Stimulated activated naive B cell treated with anti-CD40 and anti-IgM and Interleukin-4, amounts not matched to agents 10 μg/mL and 1 μg/mL and 100 μg/mL, for 72 hours (primary cell): ENCODE data around the gene SMAD5.

ENCODE experiments used
- ATAC-seq, 2 donors: fragments of 150-1000 bp; cut with Tn5 transposase; replicated peaks; 2 replicates each; pipeline ENCODE4 v1.10.0; 2021; ENCODE audit warnings: moderate library complexity in 1 of 2
- DNase-seq: peaks from one replicate; pipeline ENCODE4 v3.0.0; 2021
- H3K27ac Mint-ChIP-seq: one replicate; pipeline ENCODE4 v1.8.0; 2022; ENCODE audit warnings: mild to moderate bottlenecking, mixed read lengths
- H3K27me3 Mint-ChIP-seq, 2 donors: one replicate each; pipeline ENCODE4 v1.8.0; 2022; ENCODE audit warnings: mixed read lengths in 2 of 2
- H3K36me3 Mint-ChIP-seq, 2 donors: one replicate each; pipeline ENCODE4 v1.8.0; 2022; ENCODE audit warnings: mixed read lengths in 2 of 2, mild to moderate bottlenecking in 1 of 2
- H3K4me1 Mint-ChIP-seq, 2 donors: one replicate each; pipeline ENCODE4 v1.8.0; 2022; ENCODE audit warnings: mixed read lengths in 2 of 2, mild to moderate bottlenecking in 1 of 2
- H3K4me3 Mint-ChIP-seq, 2 donors: one replicate each; pipeline ENCODE4 v1.8.0; 2022; ENCODE audit warnings: mild to moderate bottlenecking in 2 of 2, mixed read lengths in 2 of 2, moderate library complexity in 1 of 2
- H3K9me3 Mint-ChIP-seq, 2 donors: one replicate each; pipeline ENCODE4 v1.8.0; 2022; ENCODE audit warnings: mixed read lengths in 2 of 2, mild to moderate bottlenecking in 1 of 2

Gene SMAD5

DNA sequence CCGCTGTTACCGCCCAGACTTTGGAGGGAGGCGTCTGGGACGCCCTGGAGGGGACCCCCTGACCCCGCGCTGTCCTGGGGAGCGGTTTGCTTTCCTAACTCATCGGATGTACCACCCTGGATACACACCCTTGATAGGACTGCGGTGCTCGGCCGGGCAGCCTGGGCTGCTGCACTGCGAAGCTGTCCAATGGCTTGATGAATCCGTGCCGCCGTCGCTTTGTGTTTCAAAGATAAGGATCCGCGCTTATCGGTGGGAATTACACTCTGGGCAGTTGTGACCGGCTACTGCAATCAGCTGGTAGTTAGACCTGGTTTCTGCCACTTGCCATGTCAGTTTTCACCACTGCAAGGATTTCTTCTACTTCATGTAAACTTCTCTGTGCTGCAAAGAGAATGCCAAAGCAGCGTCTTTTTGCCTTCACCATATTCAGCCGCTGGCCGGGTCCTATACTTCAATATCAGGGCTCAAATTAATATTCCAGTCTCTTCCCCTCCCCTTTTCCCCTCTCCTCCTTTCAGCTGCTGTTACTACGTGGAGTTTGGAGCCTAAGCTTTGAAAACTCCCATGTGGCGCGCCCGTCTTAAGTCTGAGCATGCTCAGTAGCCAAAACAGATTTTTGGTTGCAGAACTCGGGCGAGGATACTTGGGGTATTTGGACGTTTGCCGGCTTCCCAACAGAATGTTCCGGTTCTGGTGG, 727 bp downstream of the SMAD5 start:
- DNase-seq (peak; percentile 23), ATAC-seq (peak; percentile 54 to 61)
- Mint-ChIP-seq H3K9me3 (no peaks in the 10 kb centered on the region), H3K4me1 (peaks cover 17 to 56% of the 10 kb centered on the region in 2 donors), H3K36me3 (peaks cover 1 to 3% of the 10 kb centered on the region in 2 donors), H3K4me3 (peak overlapping the region; percentile 87 to 99), H3K27ac (peak overlapping the region; percentile 83), H3K27me3 (peaks cover 6% of the 10 kb centered on the region in 2 donors)

- peaks cover 6% of the 10 kb centered on the region in 2 donors for H3K27me3 Mint-ChIP-seq
- ATAC-seq, result no peak
Observed at GRCh38 chr5:136133922-136134379, 1.3 kb downstream of the SMAD5 start.

DNA sequence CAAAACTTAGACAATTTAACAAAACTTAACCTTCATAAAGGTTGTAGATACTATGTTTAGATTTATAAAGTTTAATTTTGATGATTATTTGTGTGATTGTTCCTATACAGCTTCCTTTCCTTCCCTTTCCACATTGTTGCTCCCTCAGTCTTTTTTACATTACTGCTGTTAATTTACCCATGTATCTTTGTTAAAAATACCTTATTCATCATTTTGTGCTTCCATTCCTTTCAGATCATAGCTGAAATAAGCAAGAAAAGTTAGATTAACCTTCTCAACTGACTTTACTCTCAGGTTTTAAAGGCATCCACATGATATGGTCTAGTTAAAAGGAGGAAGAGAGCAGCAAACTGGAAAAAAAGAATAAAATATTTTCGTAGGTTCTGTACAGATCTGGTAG, 2.0 kb downstream of the SMAD5 start:
- no peak overlapping the region for H3K4me3 Mint-ChIP-seq

More at GRCh38 chr5:136133922-136134379, 1.3 kb downstream of the SMAD5 start:
- H3K4me3 Mint-ChIP-seq, result peak overlapping the region; percentile 87 to 99
- peaks cover 1 to 5% of the 10 kb centered on the region in 2 donors for H3K36me3 Mint-ChIP-seq
- H3K27ac Mint-ChIP-seq, result peak overlapping the region; percentile 83
- no peaks in the 10 kb centered on the region for H3K9me3 Mint-ChIP-seq
- DNase-seq, result no peak
- peaks cover 19 to 59% of the 10 kb centered on the region in 2 donors for H3K4me1 Mint-ChIP-seq

DNA sequence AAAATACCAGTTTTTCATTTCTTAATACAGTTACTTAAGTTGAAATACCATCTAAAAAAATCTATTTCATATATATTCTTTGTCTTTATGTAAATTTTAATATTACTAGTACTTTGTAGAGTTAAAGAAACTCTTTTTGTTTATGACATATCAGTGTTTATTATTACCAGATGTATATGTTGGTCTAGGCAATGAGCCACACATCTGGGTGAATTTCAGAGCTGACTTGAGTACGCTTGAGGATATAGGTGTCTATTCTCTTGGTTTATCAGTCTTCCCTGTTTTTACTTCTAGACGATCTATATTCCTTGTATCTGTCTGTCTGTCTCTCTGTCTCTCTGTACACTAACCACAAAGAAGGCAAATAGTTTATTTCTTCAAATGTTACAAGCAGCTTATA, 2.9 kb downstream of the SMAD5 start:
- no peak overlapping the region for H3K4me3 Mint-ChIP-seq
- ATAC-seq (no peak), DNase-seq (no peak)
- H3K27ac Mint-ChIP-seq, result no peak overlapping the region
- no peaks in the 10 kb centered on the region for H3K9me3 Mint-ChIP-seq
- peaks cover 1 to 2% of the 10 kb centered on the region in 2 donors for H3K27me3 Mint-ChIP-seq
- peaks cover 26 to 66% of the 10 kb centered on the region in 2 donors for H3K4me1 Mint-ChIP-seq
- peaks cover 1 to 8% of the 10 kb centered on the region in 2 donors for H3K36me3 Mint-ChIP-seq

More for the DNA sequence above, 2.0 kb downstream of the SMAD5 start:
- Mint-ChIP-seq H3K4me1 (peaks cover 26 to 66% of the 10 kb centered on the region in 2 donors), H3K9me3 (no peaks in the 10 kb centered on the region), H3K27me3 (peaks cover 6% of the 10 kb centered on the region in 2 donors), H3K27ac (no peak overlapping the region), H3K36me3 (peaks cover 1 to 8% of the 10 kb centered on the region in 2 donors)
- DNase-seq (no peak), ATAC-seq (no peak)

DNA sequence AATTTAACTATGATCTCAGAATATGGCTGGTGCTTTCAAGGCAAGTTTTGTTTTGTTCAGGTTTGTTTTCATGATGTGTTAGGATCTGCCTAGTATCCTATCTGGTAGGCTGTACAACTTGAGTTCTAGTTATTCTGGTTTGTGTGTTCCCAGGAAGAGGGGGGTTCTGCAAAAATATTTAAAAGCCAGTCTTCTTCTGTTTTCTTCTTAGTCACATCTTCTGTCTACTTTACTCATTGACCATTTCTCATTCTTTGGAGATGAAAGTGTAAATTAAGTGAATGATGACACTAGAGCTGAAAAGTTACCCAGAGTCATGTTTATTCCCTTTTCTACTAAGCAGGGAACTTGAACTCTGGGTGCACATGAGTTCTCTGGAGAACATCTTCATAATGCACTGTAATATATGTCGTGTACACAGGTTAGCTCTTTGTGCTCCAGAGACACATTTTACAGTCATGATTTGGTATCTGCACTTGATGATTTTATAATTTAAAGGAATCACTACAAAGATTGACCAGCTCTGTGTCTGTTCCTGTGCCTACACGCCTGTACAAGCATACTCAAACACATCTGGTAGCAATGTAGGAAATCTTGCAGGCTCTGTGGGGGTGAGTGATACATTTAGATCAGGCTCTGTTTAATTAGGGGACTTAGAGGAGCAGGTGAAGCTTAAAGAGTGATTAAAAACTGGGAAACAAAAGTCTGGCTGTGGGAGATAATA, 5.0 kb downstream of the SMAD5 start:
- Mint-ChIP-seq H3K27me3 (no peaks in the 10 kb centered on the region), H3K4me3 (no peak overlapping the region), H3K9me3 (no peaks in the 10 kb centered on the region), H3K4me1 (peaks cover 25 to 52% of the 10 kb centered on the region in 2 donors), H3K27ac (no peak overlapping the region), H3K36me3 (peaks cover under 1 to 6% of the 10 kb centered on the region in 2 donors)
- ATAC-seq (no peak), DNase-seq (no peak)

DNA sequence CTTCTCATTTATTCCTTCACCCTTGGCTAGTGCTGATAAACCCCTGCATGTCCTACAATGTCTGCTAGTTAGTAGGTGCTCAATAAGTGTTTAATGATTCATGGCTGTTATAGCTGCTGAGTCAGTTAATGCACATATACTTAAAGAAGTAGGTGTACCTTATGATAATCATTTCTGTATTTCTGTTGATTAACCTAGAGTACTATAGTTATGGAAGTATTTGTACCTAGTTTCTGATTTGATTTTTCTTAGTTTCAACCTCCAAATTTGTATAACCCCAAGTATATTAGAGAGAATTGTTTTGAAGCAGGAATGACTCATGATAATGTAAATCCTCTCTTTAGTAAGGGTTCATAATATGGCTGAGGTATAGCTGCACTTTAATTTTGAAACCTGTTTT, 8.9 kb downstream of the SMAD5 start:
- Mint-ChIP-seq H3K36me3 (peaks cover 0 to 5% of the 10 kb centered on the region in 2 donors), H3K4me1 (peaks cover 20 to 39% of the 10 kb centered on the region in 2 donors), H3K4me3 (no peak overlapping the region), H3K27me3 (no peaks in the 10 kb centered on the region), H3K9me3 (no peaks in the 10 kb centered on the region), H3K27ac (no peak overlapping the region)
- DNase-seq, result no peak
- ATAC-seq, result peak; percentile 65 to 66

DNA sequence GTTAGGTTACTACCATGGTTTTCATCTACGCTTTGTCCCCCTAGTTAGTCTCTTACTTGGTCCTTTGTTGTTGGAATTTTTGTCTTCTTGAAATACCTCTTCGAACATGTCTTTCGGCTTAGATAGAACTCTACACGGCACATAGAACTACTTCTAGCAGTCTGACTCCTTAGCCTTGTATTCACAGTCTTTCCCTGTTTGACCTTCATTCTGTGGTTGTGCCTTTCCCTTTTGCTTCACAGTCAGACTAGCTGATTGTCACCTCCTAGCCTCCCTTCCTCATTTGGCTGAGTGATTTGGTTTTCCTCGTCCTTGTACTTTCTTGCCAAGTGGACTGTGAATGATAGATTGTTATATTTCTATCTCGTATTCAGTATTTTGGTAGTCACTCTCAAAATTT, 10.7 kb downstream of the SMAD5 start:
- H3K27ac Mint-ChIP-seq, result no peak overlapping the region
- no peak for DNase-seq

DNA sequence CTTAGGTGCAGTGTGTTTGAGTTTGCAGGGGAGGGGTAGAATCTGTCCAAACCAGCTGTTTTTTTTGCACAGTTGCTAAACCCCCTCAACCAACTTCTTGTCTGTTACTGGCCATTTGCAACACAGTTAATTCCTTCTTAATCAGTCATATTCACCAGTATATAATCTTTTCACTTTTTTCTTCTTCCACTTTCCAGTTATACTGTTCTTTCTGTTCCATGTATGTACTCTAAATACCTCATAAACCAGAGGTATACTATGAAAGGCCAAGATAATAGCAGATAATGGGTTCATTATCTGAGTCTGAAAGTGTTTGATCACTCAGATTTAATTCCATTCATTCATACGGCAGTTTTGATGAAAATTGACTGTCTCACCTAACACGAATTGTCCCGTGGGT, 11.1 kb downstream of the SMAD5 start:
- ATAC-seq (no peak), DNase-seq (no peak)
- Mint-ChIP-seq H3K9me3 (no peaks in the 10 kb centered on the region), H3K27me3 (no peaks in the 10 kb centered on the region), H3K27ac (no peak overlapping the region), H3K4me1 (peaks cover 14 to 27% of the 10 kb centered on the region in 2 donors), H3K4me3 (no peak overlapping the region), H3K36me3 (peaks cover 3 to 8% of the 10 kb centered on the region in 2 donors)

More for the DNA sequence above, 10.7 kb downstream of the SMAD5 start:
- Mint-ChIP-seq H3K27me3 (no peaks in the 10 kb centered on the region), H3K9me3 (no peaks in the 10 kb centered on the region), H3K36me3 (peaks cover 2 to 7% of the 10 kb centered on the region in 2 donors), H3K4me1 (peaks cover 14 to 26% of the 10 kb centered on the region in 2 donors), H3K4me3 (no peak overlapping the region)
- ATAC-seq, result no peak

DNA sequence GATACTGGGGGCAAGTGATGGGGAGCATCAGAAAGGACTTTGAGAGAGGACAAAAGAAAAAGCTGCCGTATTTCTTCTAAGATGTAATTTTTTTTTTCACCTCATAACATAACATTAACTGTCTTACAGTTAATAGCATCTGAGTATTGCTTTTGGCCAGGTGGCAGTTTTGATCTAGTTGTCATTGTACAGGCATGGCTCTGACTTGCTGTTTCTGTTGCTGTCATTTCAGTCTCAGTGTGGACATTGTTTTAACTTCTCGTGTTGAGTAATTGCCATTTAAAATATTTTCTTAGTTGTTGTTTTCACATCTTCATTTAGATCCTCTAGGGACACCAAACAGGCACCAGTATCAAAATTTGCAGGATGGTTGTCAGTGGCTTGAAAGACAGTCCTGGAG, 12.4 kb downstream of the SMAD5 start:
- DNase-seq (no peak), ATAC-seq (peak; percentile 34 to 55)
- no peaks in the 10 kb centered on the region for H3K9me3 Mint-ChIP-seq
- H3K36me3 Mint-ChIP-seq, result peaks cover 4 to 6% of the 10 kb centered on the region in 2 donors
- no peak overlapping the region for H3K27ac Mint-ChIP-seq
- H3K27me3 Mint-ChIP-seq, result no peaks in the 10 kb centered on the region
- peaks cover 6 to 18% of the 10 kb centered on the region in 2 donors for H3K4me1 Mint-ChIP-seq
- no peak overlapping the region for H3K4me3 Mint-ChIP-seq

DNA sequence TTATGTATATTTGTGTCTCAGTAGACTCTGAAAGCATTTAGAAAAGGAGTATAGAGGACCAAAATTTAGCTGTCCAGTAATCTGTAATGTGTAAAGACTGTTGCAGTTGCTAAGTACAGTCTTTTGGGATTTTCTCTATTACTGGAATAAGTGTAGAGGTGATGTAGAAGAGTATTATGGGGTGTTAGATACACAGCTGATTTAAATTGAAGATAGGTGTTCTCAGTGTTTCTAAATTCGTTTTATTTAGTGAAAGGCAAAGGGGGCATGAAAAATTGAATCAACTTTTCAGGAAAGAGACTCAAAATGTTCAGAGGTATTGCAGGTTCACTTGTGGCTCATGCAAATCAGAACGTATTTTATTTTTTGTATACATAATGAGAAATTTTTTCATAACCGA, 13.6 kb downstream of the SMAD5 start:
- H3K27me3 Mint-ChIP-seq, result no peaks in the 10 kb centered on the region
- H3K9me3 Mint-ChIP-seq, result no peaks in the 10 kb centered on the region
- H3K4me3 Mint-ChIP-seq, result no peak overlapping the region
- peaks cover 10 to 20% of the 10 kb centered on the region in 2 donors for H3K4me1 Mint-ChIP-seq
- H3K36me3 Mint-ChIP-seq, result peaks cover 4 to 7% of the 10 kb centered on the region in 2 donors
- DNase-seq (no peak), ATAC-seq (no peak)
- H3K27ac Mint-ChIP-seq, result no peak overlapping the region

DNA sequence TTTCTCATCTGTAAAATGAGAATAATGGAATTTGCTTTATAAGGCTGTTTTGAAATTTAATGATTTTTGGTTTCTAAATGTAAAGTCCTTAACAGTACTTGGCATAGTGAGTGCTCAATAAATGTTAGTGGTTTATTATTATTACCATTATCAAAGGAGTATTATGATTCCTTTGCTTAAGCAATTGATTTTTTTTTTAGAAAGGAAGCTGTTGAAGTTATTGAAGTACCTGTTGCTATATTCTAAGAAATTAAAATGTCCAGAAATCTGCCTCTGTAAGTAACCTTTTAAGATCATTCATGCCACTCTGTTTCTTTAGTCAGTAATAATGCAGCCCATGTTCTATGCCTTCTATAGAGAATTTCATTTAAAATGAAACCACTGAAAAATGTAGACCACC, 15.0 kb downstream of the SMAD5 start:
- H3K36me3 Mint-ChIP-seq, result peaks cover 4 to 9% of the 10 kb centered on the region in 2 donors
- H3K4me3 Mint-ChIP-seq, result no peak overlapping the region
- no peak overlapping the region for H3K27ac Mint-ChIP-seq
- DNase-seq (no peak), ATAC-seq (no peak)
- no peaks in the 10 kb centered on the region for H3K9me3 Mint-ChIP-seq
- peaks cover 11 to 24% of the 10 kb centered on the region in 2 donors for H3K4me1 Mint-ChIP-seq
- H3K27me3 Mint-ChIP-seq, result no peaks in the 10 kb centered on the region

DNA sequence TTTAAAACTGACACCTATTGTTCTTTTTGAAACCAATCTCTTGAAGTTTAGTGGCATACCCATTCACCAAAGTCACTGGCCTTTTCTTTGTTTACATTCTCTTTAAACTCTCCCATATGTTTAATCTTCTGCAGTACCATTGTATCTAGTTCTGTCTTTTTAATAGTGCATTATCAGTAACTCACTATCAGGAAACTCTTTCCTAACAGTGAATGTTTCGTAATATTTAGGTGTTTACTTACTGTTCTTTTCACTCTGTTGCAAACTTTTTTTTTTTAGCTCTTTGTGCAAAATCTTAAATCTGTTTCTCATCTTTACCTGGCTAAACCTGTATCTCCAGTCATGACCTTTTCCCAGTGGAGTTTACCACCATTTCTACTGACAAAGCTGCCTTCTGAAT, 17.2 kb downstream of the SMAD5 start:
- H3K36me3 Mint-ChIP-seq, result peaks cover 23 to 24% of the 10 kb centered on the region in 2 donors
- H3K4me3 Mint-ChIP-seq, result no peak overlapping the region
- H3K4me1 Mint-ChIP-seq, result peaks cover 11 to 24% of the 10 kb centered on the region in 2 donors
- no peak for DNase-seq
- ATAC-seq, result no peak
- H3K9me3 Mint-ChIP-seq, result no peaks in the 10 kb centered on the region
- no peaks in the 10 kb centered on the region for H3K27me3 Mint-ChIP-seq
- no peak overlapping the region for H3K27ac Mint-ChIP-seq

- Mint-ChIP-seq H3K36me3 (peaks cover 41 to 44% of the 10 kb centered on the region in 2 donors), H3K27ac (no peak overlapping the region), H3K27me3 (no peaks in the 10 kb centered on the region), H3K9me3 (no peaks in the 10 kb centered on the region), H3K4me3 (no peak overlapping the region), H3K4me1 (peaks cover 6% of the 10 kb centered on the region in 2 donors)
- no peak for ATAC-seq
- DNase-seq, result no peak
Observed at GRCh38 chr5:136153581-136154236, 21.1 kb downstream of the SMAD5 start.

DNA sequence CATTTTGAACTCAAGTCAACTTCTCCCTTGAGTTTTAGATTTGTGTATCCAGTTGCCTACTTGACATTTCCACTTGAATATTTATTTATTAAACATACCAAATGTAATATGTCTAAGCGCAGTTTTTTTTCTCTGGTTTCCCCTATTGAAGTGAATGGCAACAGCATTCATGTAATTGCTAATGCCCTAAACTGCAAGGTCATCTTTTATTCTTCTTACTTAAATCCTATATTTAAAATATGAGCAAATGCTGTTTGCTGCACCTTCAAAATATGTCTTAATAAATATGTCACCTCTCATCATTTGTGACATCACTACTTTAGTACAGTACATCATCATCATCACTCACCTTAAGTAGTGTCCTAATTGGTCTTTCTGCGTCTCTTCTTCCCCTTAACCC, 22.4 kb downstream of the SMAD5 start:
- H3K9me3 Mint-ChIP-seq, result no peaks in the 10 kb centered on the region

More for the DNA sequence above, 22.4 kb downstream of the SMAD5 start:
- no peak overlapping the region for H3K27ac Mint-ChIP-seq
- peaks cover 6% of the 10 kb centered on the region in 2 donors for H3K4me1 Mint-ChIP-seq
- DNase-seq (no peak), ATAC-seq (no peak)
- H3K4me3 Mint-ChIP-seq, result no peak overlapping the region
- no peaks in the 10 kb centered on the region for H3K27me3 Mint-ChIP-seq
- peaks cover 40 to 45% of the 10 kb centered on the region in 2 donors for H3K36me3 Mint-ChIP-seq
